GM18867 (cell line): ENCODE measurements around the gene VASN.
A peak's percentile ranks its signal among the peaks of the same experiment; 100 is the strongest.

ENCODE experiments used
- ATAC-seq: cut with Tn5 transposase; IDR thresholded peaks from one replicate; pipeline ENCODE4 v1.9.1; 2021; ENCODE audit warnings: mild to moderate bottlenecking, moderate library complexity; ENCODE audit not compliant: unreplicated experiment

VASN gene

GRCh38 chr16:4399001-4399730, 27.5 kb downstream of the VASN start:
- no peak for ATAC-seq

GRCh38 chr16:4401094-4401501, 29.4 kb downstream of the VASN start:
- no peak for ATAC-seq

- no peak for ATAC-seq
These were observed 29.9 kb downstream of the VASN start for GRCh38 chr16:4401510-4401909.

GRCh38 chr16:4402439-4403132, 30.9 kb downstream of the VASN start:
- no peak for ATAC-seq

- ATAC-seq = no peak
These were observed 31.7 kb downstream of the VASN start for GRCh38 chr16:4403133-4403949.

GRCh38 chr16:4404247-4404966, 32.8 kb downstream of the VASN start:
- no peak for ATAC-seq

GRCh38 chr16:4404967-4405696, 33.5 kb downstream of the VASN start:
- no peak for ATAC-seq

GRCh38 chr16:4407543-4408322, 36.1 kb downstream of the VASN start:
- no peak for ATAC-seq

- ATAC-seq = no peak
These were observed 36.7 kb downstream of the VASN start for GRCh38 chr16:4408323-4408690.

- no peak for ATAC-seq
These were observed 37.7 kb downstream of the VASN start for GRCh38 chr16:4409081-4409932.

GRCh38 chr16:4410335-4411075, 38.9 kb downstream of the VASN start:
- ATAC-seq = no peak

GRCh38 chr16:4411684-4412083, 40.0 kb downstream of the VASN start:
- ATAC-seq = no peak

GRCh38 chr16:4412159-4412558, 40.5 kb downstream of the VASN start:
- no peak for ATAC-seq

- no peak for ATAC-seq
These were observed 41.2 kb downstream of the VASN start for GRCh38 chr16:4412854-4413253.

- peak; percentile 61 for ATAC-seq
These were observed 42.7 kb downstream of the VASN start for GRCh38 chr16:4414187-4414917.

- peak; percentile 15 for ATAC-seq
These were observed 44.0 kb downstream of the VASN start for GRCh38 chr16:4415538-4416199.
